Activated CD8-positive, alpha-beta T cell treated with anti-CD3 and anti-CD28 coated beads for 36 hours (primary cell): Measurements from ENCODE around the gene RPAP3. TPM values are rescaled to one million over a fixed set of nuclear protein-coding genes. Genes with fewer than 3 reads are reported as not detected.
A peak's percentile ranks its signal among the peaks of the same experiment; 100 is the strongest.

Source experiments
- ATAC-seq: fragments of 200-7000 bp; cut with Tn5 transposase; one replicate; pipeline ENCODE4 v1.10.0; 2021; ENCODE audit warnings: mild to moderate bottlenecking, moderate library complexity
- CTCF ChIA-PET: fragments of 350-600 bp; sonication (Branson Sonifier 250); formaldehyde crosslinking; loops from one replicate; lab custom pipeline; 2021; ENCODE audit warnings: antibody characterized with exemption; lab: Charles Lee
- POLR2A ChIA-PET: fragments of 350-600 bp; sonication (Branson Sonifier 250); formaldehyde crosslinking; loops from one replicate; lab custom pipeline; 2021; ENCODE audit warnings: antibody characterized with exemption; lab: Charles Lee
- DNase-seq: peaks from one replicate; pipeline ENCODE4 v3.0.0-alpha.2; 2020
- H3K27ac Mint-ChIP-seq: one replicate; pipeline ENCODE4 v1.8.0; 2021; ENCODE audit warnings: mild to moderate bottlenecking, mixed read lengths
- H3K27me3 Mint-ChIP-seq: one replicate; pipeline ENCODE4 v1.8.0; 2021; ENCODE audit warnings: mixed read lengths
- H3K36me3 Mint-ChIP-seq: one replicate; pipeline ENCODE4 v1.8.0; 2021; ENCODE audit warnings: low read depth, mixed read lengths
- H3K4me1 Mint-ChIP-seq: one replicate; pipeline ENCODE4 v1.8.0; 2021; ENCODE audit warnings: low read depth, mixed read lengths
- H3K4me3 Mint-ChIP-seq: one replicate; pipeline ENCODE4 v1.8.0; 2021; ENCODE audit warnings: mild to moderate bottlenecking, moderate library complexity, mixed read lengths
- H3K9me3 Mint-ChIP-seq: one replicate; pipeline ENCODE4 v1.8.0; 2021; ENCODE audit warnings: mixed read lengths
- intact Hi-C: fragments of 100-400 bp; cut with micrococcal nuclease; formaldehyde crosslinking; loops from one replicate; pipeline ENCODE4 v1.10.0; 2022
- total RNA-seq, 2 experiments: library from RNA; stranded (reverse); gene quantifications; one replicate each; pipeline ENCODE4 v1.2.3, GENCODE V29; 2021
- TF ChIP-seq, protein P1 (sequence below): fragments of 200-600 bp; IDR thresholded peaks from one replicate; pipeline ENCODE4 v1.8.0; 2022; ENCODE audit warnings: antibody characterized with exemption, mild to moderate bottlenecking

The RPAP3 gene
- total RNA-seq, 2 experiments from 2014 or later: 42.0 to 42.5 TPM

- Mint-ChIP-seq H3K4me1 (peaks cover 26% of the 10 kb centered on the region), H3K27ac (no peak overlapping the region), H3K27me3 (no peaks in the 10 kb centered on the region), H3K36me3 (no peaks in the 10 kb centered on the region), H3K9me3 (no peaks in the 10 kb centered on the region), H3K4me3 (no peak overlapping the region)
- POLR2A ChIA-PET: interaction anchor here (0.6 to 3.0 kb wide), 8 partner anchors 23 to 94 kb away, joined by 3 to 15 read pairs (median 4); partner anchors contain the start of gene SLC48A1
- peak; percentile 44 for ATAC-seq
- CTCF ChIA-PET: interaction anchor here (0.6 to 12.5 kb wide), 23 partner anchors 8 to 219 kb away, joined by 3 to 685 read pairs (median 6); partner anchors contain the start of genes ENDOU, RAPGEF3, SLC48A1 and TMEM106C
- DNase-seq: peak; percentile 78
- intact Hi-C loops: loop anchor here (5.0 kb wide), 1 partner anchor 93 kb away; no protein-coding TSS in a partner anchor
- TF ChIP-seq, protein P1, sequence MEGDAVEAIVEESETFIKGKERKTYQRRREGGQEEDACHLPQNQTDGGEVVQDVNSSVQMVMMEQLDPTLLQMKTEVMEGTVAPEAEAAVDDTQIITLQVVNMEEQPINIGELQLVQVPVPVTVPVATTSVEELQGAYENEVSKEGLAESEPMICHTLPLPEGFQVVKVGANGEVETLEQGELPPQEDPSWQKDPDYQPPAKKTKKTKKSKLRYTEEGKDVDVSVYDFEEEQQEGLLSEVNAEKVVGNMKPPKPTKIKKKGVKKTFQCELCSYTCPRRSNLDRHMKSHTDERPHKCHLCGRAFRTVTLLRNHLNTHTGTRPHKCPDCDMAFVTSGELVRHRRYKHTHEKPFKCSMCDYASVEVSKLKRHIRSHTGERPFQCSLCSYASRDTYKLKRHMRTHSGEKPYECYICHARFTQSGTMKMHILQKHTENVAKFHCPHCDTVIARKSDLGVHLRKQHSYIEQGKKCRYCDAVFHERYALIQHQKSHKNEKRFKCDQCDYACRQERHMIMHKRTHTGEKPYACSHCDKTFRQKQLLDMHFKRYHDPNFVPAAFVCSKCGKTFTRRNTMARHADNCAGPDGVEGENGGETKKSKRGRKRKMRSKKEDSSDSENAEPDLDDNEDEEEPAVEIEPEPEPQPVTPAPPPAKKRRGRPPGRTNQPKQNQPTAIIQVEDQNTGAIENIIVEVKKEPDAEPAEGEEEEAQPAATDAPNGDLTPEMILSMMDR: peak; percentile 67
Measured at GRCh38 chr12:47744005-47744651, 38.3 kb upstream of the RPAP3 start.

- intact Hi-C loops: loop anchor here (2.0 to 5.0 kb wide), 2 partner anchors 23 to 94 kb away; no protein-coding TSS in a partner anchor
- Mint-ChIP-seq H3K4me3 (no peak overlapping the region), H3K36me3 (no peaks in the 10 kb centered on the region), H3K27me3 (no peaks in the 10 kb centered on the region), H3K27ac (no peak overlapping the region), H3K4me1 (peaks cover 26% of the 10 kb centered on the region), H3K9me3 (no peaks in the 10 kb centered on the region)
- TF ChIP-seq, protein P1: no peak
- no peak for DNase-seq
- ChIA-PET POLR2A (interaction anchor here (0.8 to 3.0 kb wide), 8 partner anchors 10 to 95 kb away, joined by 3 to 15 read pairs (median 4); partner anchors contain the start of gene SLC48A1), CTCF (interaction anchor here (0.7 to 12.5 kb wide), 40 partner anchors 11 to 711 kb away, joined by 3 to 685 read pairs (median 8); partner anchors contain the start of genes ENDOU, RAPGEF3, RPAP3 and SLC48A1)
- no peak for ATAC-seq
Measured at GRCh38 chr12:47743311-47743860, 37.6 kb upstream of the RPAP3 start.

DNA sequence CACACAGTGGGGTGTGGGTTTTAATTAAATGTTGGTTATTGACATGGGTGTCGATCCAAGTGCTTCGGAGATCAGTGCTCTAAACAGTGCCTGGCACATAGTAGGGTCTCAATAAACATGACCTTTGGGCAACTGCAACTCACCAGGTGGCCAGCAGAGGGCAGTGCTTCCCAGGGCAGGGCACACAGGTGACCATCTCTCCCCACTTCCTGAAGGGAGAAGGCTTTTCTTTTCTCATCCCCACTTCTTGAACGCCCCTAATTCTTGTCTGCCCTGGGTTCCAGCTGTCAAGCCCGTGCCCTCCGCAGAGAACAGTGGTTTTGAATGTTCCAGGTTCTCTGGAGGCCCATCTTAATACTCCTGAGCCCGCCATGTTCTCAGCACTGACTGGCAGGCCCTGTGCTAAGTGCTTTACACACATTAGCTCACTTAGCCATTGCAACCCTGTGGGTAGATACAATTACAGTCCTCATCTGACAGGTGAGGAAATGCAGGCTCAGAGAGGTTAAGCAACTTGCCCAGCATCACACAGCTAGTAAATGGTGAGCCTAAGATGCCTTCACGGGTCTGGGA, 36.5 kb upstream of the RPAP3 start:
- no peak overlapping the region for H3K27ac Mint-ChIP-seq
- DNase-seq: peak; percentile 84
- H3K4me3 Mint-ChIP-seq: no peak overlapping the region
- no peaks in the 10 kb centered on the region for H3K9me3 Mint-ChIP-seq
- ChIA-PET CTCF (interaction anchor here (0.6 to 12.5 kb wide), 59 partner anchors 10 to 710 kb away, joined by 3 to 685 read pairs (median 5); partner anchors contain the start of genes COL2A1, ENDOU, RAPGEF3 and RPAP3), POLR2A (interaction anchor here (0.8 to 3.0 kb wide), 10 partner anchors 9 to 53 kb away, joined by 3 to 15 read pairs (median 6); partner anchors contain the start of gene SLC48A1)
- H3K36me3 Mint-ChIP-seq: no peaks in the 10 kb centered on the region
- H3K4me1 Mint-ChIP-seq: peaks cover 26% of the 10 kb centered on the region
- TF ChIP-seq, protein P1: peak; percentile 100
- peak; percentile 67 for ATAC-seq
- intact Hi-C loops: loop anchor here (2.0 to 5.0 kb wide), 2 partner anchors 24 to 95 kb away; no protein-coding TSS in a partner anchor
- no peaks in the 10 kb centered on the region for H3K27me3 Mint-ChIP-seq

DNA sequence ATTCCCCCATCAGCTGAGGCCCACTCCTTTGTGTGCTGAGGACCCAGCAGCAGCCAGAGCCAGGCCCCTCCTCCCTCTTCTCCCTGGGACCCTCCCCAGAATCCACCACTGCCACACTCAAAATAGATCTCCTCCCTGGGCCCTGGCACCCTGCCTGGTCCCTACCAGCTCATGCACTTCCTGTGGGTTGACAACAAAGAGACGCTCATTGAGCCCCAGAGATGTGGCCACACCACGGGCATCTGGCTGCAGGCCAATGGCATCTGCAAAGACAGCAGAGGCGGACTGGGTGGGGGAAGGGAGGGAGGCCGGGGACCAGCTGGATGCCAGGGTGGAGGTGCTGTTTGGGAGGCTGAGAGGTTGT, 35.5 kb upstream of the RPAP3 start:
- ATAC-seq (peak; percentile 68), DNase-seq (peak; percentile 83)
- no peak overlapping the region for H3K27ac Mint-ChIP-seq
- H3K27me3 Mint-ChIP-seq: no peaks in the 10 kb centered on the region
- no peaks in the 10 kb centered on the region for H3K9me3 Mint-ChIP-seq
- TF ChIP-seq, protein P1: no peak
- no peaks in the 10 kb centered on the region for H3K36me3 Mint-ChIP-seq
- H3K4me1 Mint-ChIP-seq: peaks cover 26% of the 10 kb centered on the region
- POLR2A ChIA-PET: interaction anchor here (1.1 to 3.0 kb wide), 6 partner anchors 25 to 98 kb away, joined by 4 to 11 read pairs (median 8); partner anchors contain the start of gene SLC48A1
- intact Hi-C loops: loop anchor here (5.0 kb wide), 1 partner anchor 96 kb away; no protein-coding TSS in a partner anchor
- H3K4me3 Mint-ChIP-seq: no peak overlapping the region
- CTCF ChIA-PET: interaction anchor here (0.6 to 12.5 kb wide), 46 partner anchors 9 to 430 kb away, joined by 3 to 685 read pairs (median 6); partner anchors contain the start of genes COL2A1, ENDOU, RAPGEF3 and RPAP3
